ENCODE measurements around the gene FBXO46.
A peak's percentile ranks its signal among the peaks of the same experiment; 100 is the strongest.

FBXO46 gene

GRCh38 chr19:45717131-45717982 is 13.3 kb downstream of the FBXO46 start:
- H3K4me1 ChIP-seq (ENCODE audit: insufficient read depth, low read length), result peaks cover 9% of the 10 kb centered on the region
- H3K9me3 ChIP-seq (ENCODE audit: low read length), result no peaks in the 10 kb centered on the region

GRCh38 chr19:45716359-45717130 is 14.2 kb downstream of the FBXO46 start:
- H3K9me3 ChIP-seq (ENCODE audit: low read length), result no peaks in the 10 kb centered on the region
- H3K27me3 ChIP-seq (ENCODE audit: control insufficient read depth in 1 of 2, insufficient read depth in 2 of 2, low read length in 2 of 2), result no peaks in the 10 kb centered on the region
- peak overlapping the region; percentile 74 for H3K27ac ChIP-seq (ENCODE audit: low read depth, low read length)
- H3K36me3 ChIP-seq (ENCODE audit: insufficient read depth, low read length), result no peaks in the 10 kb centered on the region
- peak overlapping the region; percentile 83 for H3K9ac ChIP-seq (ENCODE audit: low read length)
- peaks cover 9% of the 10 kb centered on the region for H3K4me1 ChIP-seq (ENCODE audit: insufficient read depth, low read length)
- peak overlapping the region; percentile 57 to 99 for H3K4me3 ChIP-seq (ENCODE audit: low read depth in 1 of 2, low read length in 2 of 2)

More at GRCh38 chr19:45717131-45717982, 13.3 kb downstream of the FBXO46 start:
- peak overlapping the region; percentile 90 for H3K9ac ChIP-seq (ENCODE audit: low read length)
- no peaks in the 10 kb centered on the region for H3K27me3 ChIP-seq (ENCODE audit: control insufficient read depth in 1 of 2, insufficient read depth in 2 of 2, low read length in 2 of 2)
- no peaks in the 10 kb centered on the region for H3K36me3 ChIP-seq (ENCODE audit: insufficient read depth, low read length)
- peak overlapping the region; percentile 74 for H3K27ac ChIP-seq (ENCODE audit: low read depth, low read length)
- H3K4me3 ChIP-seq (ENCODE audit: low read depth in 1 of 2, low read length in 2 of 2), result peak overlapping the region; percentile 57 to 99

GRCh38 chr19:45715139-45715538 is 15.6 kb downstream of the FBXO46 start:
- Histone ChIP-seq H3K27ac (ENCODE audit: low read depth, low read length) (no peak overlapping the region), H3K27me3 (ENCODE audit: control insufficient read depth in 1 of 2, insufficient read depth in 2 of 2, low read length in 2 of 2) (no peaks in the 10 kb centered on the region), H3K4me1 (ENCODE audit: insufficient read depth, low read length) (peaks cover 16% of the 10 kb centered on the region), H3K4me3 (ENCODE audit: low read depth in 1 of 2, low read length in 2 of 2) (no peak overlapping the region), H3K9ac (ENCODE audit: low read length) (no peak overlapping the region), H3K36me3 (ENCODE audit: insufficient read depth, low read length) (no peaks in the 10 kb centered on the region), H3K9me3 (ENCODE audit: low read length) (no peaks in the 10 kb centered on the region)

GRCh38 chr19:45713141-45713540 is 17.6 kb downstream of the FBXO46 start:
- Histone ChIP-seq H3K4me3 (ENCODE audit: low read depth in 1 of 2, low read length in 2 of 2) (no peak overlapping the region), H3K9ac (ENCODE audit: low read length) (no peak overlapping the region), H3K27ac (ENCODE audit: low read depth, low read length) (no peak overlapping the region), H3K27me3 (ENCODE audit: control insufficient read depth in 1 of 2, insufficient read depth in 2 of 2, low read length in 2 of 2) (no peaks in the 10 kb centered on the region), H3K4me1 (ENCODE audit: insufficient read depth, low read length) (peaks cover 11% of the 10 kb centered on the region), H3K9me3 (ENCODE audit: low read length) (no peaks in the 10 kb centered on the region), H3K36me3 (ENCODE audit: insufficient read depth, low read length) (no peaks in the 10 kb centered on the region)

GRCh38 chr19:45712699-45713067 is 18.0 kb downstream of the FBXO46 start:
- Histone ChIP-seq H3K4me1 (ENCODE audit: insufficient read depth, low read length) (peaks cover 7% of the 10 kb centered on the region), H3K9me3 (ENCODE audit: low read length) (no peaks in the 10 kb centered on the region), H3K36me3 (ENCODE audit: insufficient read depth, low read length) (no peaks in the 10 kb centered on the region), H3K27ac (ENCODE audit: low read depth, low read length) (no peak overlapping the region), H3K9ac (ENCODE audit: low read length) (no peak overlapping the region), H3K4me3 (ENCODE audit: low read depth in 1 of 2, low read length in 2 of 2) (no peak overlapping the region), H3K27me3 (ENCODE audit: control insufficient read depth in 1 of 2, insufficient read depth in 2 of 2, low read length in 2 of 2) (no peaks in the 10 kb centered on the region)

- H3K9ac ChIP-seq (ENCODE audit: low read length), result no peak overlapping the region
Measured at GRCh38 chr19:45711851-45712698, 18.6 kb downstream of the FBXO46 start.

GRCh38 chr19:45710356-45711130 is 20.2 kb downstream of the FBXO46 start:
- Histone ChIP-seq H3K27me3 (ENCODE audit: control insufficient read depth in 1 of 2, insufficient read depth in 2 of 2, low read length in 2 of 2) (no peaks in the 10 kb centered on the region), H3K4me3 (ENCODE audit: low read depth in 1 of 2, low read length in 2 of 2) (no peak overlapping the region), H3K4me1 (ENCODE audit: insufficient read depth, low read length) (peaks cover 7% of the 10 kb centered on the region), H3K36me3 (ENCODE audit: insufficient read depth, low read length) (no peaks in the 10 kb centered on the region), H3K27ac (ENCODE audit: low read depth, low read length) (no peak overlapping the region), H3K9ac (ENCODE audit: low read length) (no peak overlapping the region), H3K9me3 (ENCODE audit: low read length) (no peaks in the 10 kb centered on the region)

More at GRCh38 chr19:45711851-45712698, 18.6 kb downstream of the FBXO46 start:
- Histone ChIP-seq H3K4me1 (ENCODE audit: insufficient read depth, low read length) (peaks cover 7% of the 10 kb centered on the region), H3K27ac (ENCODE audit: low read depth, low read length) (no peak overlapping the region), H3K36me3 (ENCODE audit: insufficient read depth, low read length) (no peaks in the 10 kb centered on the region), H3K4me3 (ENCODE audit: low read depth in 1 of 2, low read length in 2 of 2) (no peak overlapping the region), H3K27me3 (ENCODE audit: control insufficient read depth in 1 of 2, insufficient read depth in 2 of 2, low read length in 2 of 2) (no peaks in the 10 kb centered on the region), H3K9me3 (ENCODE audit: low read length) (no peaks in the 10 kb centered on the region)

- H3K27me3 ChIP-seq (ENCODE audit: control insufficient read depth in 1 of 2, insufficient read depth in 2 of 2, low read length in 2 of 2), result no peaks in the 10 kb centered on the region
- no peaks in the 10 kb centered on the region for H3K9me3 ChIP-seq (ENCODE audit: low read length)
- H3K27ac ChIP-seq (ENCODE audit: low read depth, low read length), result no peak overlapping the region
- H3K4me3 ChIP-seq (ENCODE audit: low read depth in 1 of 2, low read length in 2 of 2), result no peak overlapping the region
- H3K4me1 ChIP-seq (ENCODE audit: insufficient read depth, low read length), result peaks cover 6% of the 10 kb centered on the region
- no peak overlapping the region for H3K9ac ChIP-seq (ENCODE audit: low read length)
- H3K36me3 ChIP-seq (ENCODE audit: insufficient read depth, low read length), result peaks cover 3% of the 10 kb centered on the region
Measured at GRCh38 chr19:45705710-45706415, 24.8 kb downstream of the FBXO46 start.

GRCh38 chr19:45705115-45705514 is 25.6 kb downstream of the FBXO46 start:
- Histone ChIP-seq H3K9ac (ENCODE audit: low read length) (no peak overlapping the region), H3K36me3 (ENCODE audit: insufficient read depth, low read length) (peaks cover 3% of the 10 kb centered on the region), H3K27me3 (ENCODE audit: control insufficient read depth in 1 of 2, insufficient read depth in 2 of 2, low read length in 2 of 2) (no peaks in the 10 kb centered on the region), H3K9me3 (ENCODE audit: low read length) (no peaks in the 10 kb centered on the region), H3K4me3 (ENCODE audit: low read depth in 1 of 2, low read length in 2 of 2) (no peak overlapping the region), H3K4me1 (ENCODE audit: insufficient read depth, low read length) (no peaks in the 10 kb centered on the region), H3K27ac (ENCODE audit: low read depth, low read length) (no peak overlapping the region)

GRCh38 chr19:45701676-45702075 is 29.0 kb downstream of the FBXO46 start:
- Histone ChIP-seq H3K36me3 (ENCODE audit: insufficient read depth, low read length) (peaks cover 3% of the 10 kb centered on the region), H3K4me3 (ENCODE audit: low read depth in 1 of 2, low read length in 2 of 2) (no peak overlapping the region), H3K4me1 (ENCODE audit: insufficient read depth, low read length) (no peaks in the 10 kb centered on the region), H3K27ac (ENCODE audit: low read depth, low read length) (no peak overlapping the region), H3K9me3 (ENCODE audit: low read length) (no peaks in the 10 kb centered on the region), H3K9ac (ENCODE audit: low read length) (no peak overlapping the region), H3K27me3 (ENCODE audit: control insufficient read depth in 1 of 2, insufficient read depth in 2 of 2, low read length in 2 of 2) (no peaks in the 10 kb centered on the region)
